Naive thymus-derived CD4-positive, alpha-beta T cell (primary cell): ENCODE measurements around the gene MYL11. TPM values are rescaled to one million over a fixed set of nuclear protein-coding genes. Genes with fewer than 3 reads are reported as not detected.
A peak's percentile ranks its signal among the peaks of the same experiment; 100 is the strongest.

Source experiments
- ATAC-seq: fragments of 150-1000 bp; cut with Tn5 transposase; 2 replicates; pipeline ENCODE4 v1.10.0; 2021; ENCODE audit warnings: mild to moderate bottlenecking, moderate library complexity
- CTCF ChIA-PET: fragments of 350-600 bp; sonication (Branson Sonifier 250); formaldehyde crosslinking; loops from one replicate; lab custom pipeline; 2021; ENCODE audit warnings: antibody characterized with exemption; lab: Charles Lee
- POLR2A ChIA-PET: fragments of 350-600 bp; sonication (Branson Sonifier 250); formaldehyde crosslinking; loops from one replicate; lab custom pipeline; 2021; ENCODE audit warnings: antibody characterized with exemption, inconsistent platforms; lab: Charles Lee
- DNase-seq, 9 donors: peaks; one replicate each; pipeline versions ENCODE4 v3.0.0 to v3.0.0-alpha.2; 2020 to 2022; ENCODE audit warnings: mixed read lengths in 1 of 9
- H3K27ac ChIP-seq: one replicate; pipeline ENCODE4 v1.7.0; 2013; ENCODE audit warnings: mild to moderate bottlenecking, low read depth, low read length, moderate library complexity
- H3K27me3 ChIP-seq, 2 donors: one replicate each; pipeline ENCODE4 v1.7.0; 2013; ENCODE audit warnings: low read length in 2 of 2, mild to moderate bottlenecking in 2 of 2, moderate library complexity in 2 of 2; ENCODE audit not compliant: control insufficient read depth in 2 of 2, insufficient read depth in 2 of 2
- H3K36me3 ChIP-seq, 3 experiments: 1 replicate in 2 of 3; 2 replicates in 1 of 3; pipeline ENCODE4 v1.7.0; 2013; ENCODE audit warnings: low read length in 3 of 3, mild to moderate bottlenecking in 3 of 3, moderate library complexity in 1 of 3; ENCODE audit not compliant: insufficient read depth in 3 of 3, control insufficient read depth in 2 of 3
- H3K4me1 ChIP-seq, 2 donors: one replicate each; pipeline ENCODE4 v1.7.0; 2013; ENCODE audit warnings: low read length in 2 of 2, mild to moderate bottlenecking in 2 of 2, moderate library complexity in 1 of 2; ENCODE audit not compliant: control insufficient read depth in 2 of 2, insufficient read depth in 2 of 2
- H3K4me3 ChIP-seq: 2 replicates; pipeline ENCODE4 v1.7.0; 2013; ENCODE audit warnings: mild to moderate bottlenecking, low read length
- H3K9me3 ChIP-seq, 3 experiments: 1 replicate in 2 of 3; 2 replicates in 1 of 3; pipeline ENCODE4 v1.7.0; 2013; ENCODE audit warnings: low read length in 3 of 3; ENCODE audit not compliant: control insufficient read depth in 2 of 3
- H3K27ac Mint-ChIP-seq, 9 donors: one replicate each; pipeline ENCODE4 v1.8.0; 2020 to 2022; ENCODE audit warnings: mixed read lengths in 9 of 9, mild to moderate bottlenecking in 8 of 9, moderate library complexity in 5 of 9, inconsistent platforms in 2 of 9
- H3K27me3 Mint-ChIP-seq, 5 donors: one replicate each; pipeline ENCODE4 v1.8.0; 2021 to 2022; ENCODE audit warnings: mixed read lengths in 5 of 5, mild to moderate bottlenecking in 1 of 5
- H3K36me3 Mint-ChIP-seq, 5 donors: one replicate each; pipeline ENCODE4 v1.8.0; 2020 to 2022; ENCODE audit warnings: mixed read lengths in 5 of 5, mild to moderate bottlenecking in 3 of 5, inconsistent platforms in 1 of 5
- H3K4me1 Mint-ChIP-seq, 7 donors: one replicate each; pipeline ENCODE4 v1.8.0; 2020 to 2022; ENCODE audit warnings: mixed read lengths in 7 of 7, mild to moderate bottlenecking in 3 of 7, inconsistent platforms in 1 of 7
- H3K4me3 Mint-ChIP-seq, 10 donors: one replicate each; pipeline ENCODE4 v1.8.0; 2020 to 2022; ENCODE audit warnings: mild to moderate bottlenecking in 10 of 10, mixed read lengths in 10 of 10, moderate library complexity in 6 of 10, inconsistent platforms in 2 of 10
- H3K9me3 Mint-ChIP-seq, 11 donors: one replicate each; pipeline ENCODE4 v1.8.0; 2020 to 2022; ENCODE audit warnings: mixed read lengths in 11 of 11, mild to moderate bottlenecking in 4 of 11, inconsistent platforms in 1 of 11, moderate library complexity in 1 of 11
- intact Hi-C, 2 donors: fragments of 100-400 bp; cut with micrococcal nuclease; formaldehyde crosslinking; loops; one replicate each; pipeline ENCODE4 v1.15.1; 2023
- polyA plus RNA-seq, 2 donors: library from polyadenylated mRNA; unstranded; fragments of 300-500 nt; fragmentation: Illumina TruSeq; gene quantifications; one replicate each; pipeline ENCODE4 v1.2.3, GENCODE V29; 2021
- total RNA-seq, 6 experiments: library from RNA in 5 of 6; stranded (reverse) in 5 of 6; gene quantifications; 1 replicate in 5 of 6; 2 replicates in 1 of 6; pipeline ENCODE4 v1.2.3 and lab custom pipeline; 2021 to 2026

MYL11 gene
- total and polyA plus RNA-seq, 7 experiments from 2014 or later, result 0.87 to 2.0 (median 1.6) TPM; not detected in 4

DNA sequence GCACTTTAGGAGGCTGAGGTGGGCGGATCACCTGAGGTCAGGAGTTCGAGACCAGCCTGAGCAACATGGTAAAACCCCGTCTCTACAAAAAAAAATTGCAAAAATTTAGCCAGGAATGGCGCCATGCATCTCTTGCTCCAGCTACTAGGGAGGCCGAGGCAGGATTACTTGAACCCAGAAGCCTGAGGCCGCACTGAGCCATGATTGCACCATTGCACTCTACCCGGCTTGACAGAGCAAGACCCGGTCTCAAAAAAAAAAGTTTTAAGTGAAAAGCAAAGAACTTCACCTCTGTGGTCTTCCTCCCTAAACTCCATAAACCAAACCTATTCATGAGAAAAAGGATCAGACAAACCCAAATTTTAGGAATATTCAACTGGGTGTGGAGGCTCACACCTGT lies 26.5 kb upstream of the MYL11 start:
- peak overlapping the region in 1 of 9 donors; percentile 60 for H3K27ac Mint-ChIP-seq
- POLR2A ChIA-PET, result interaction anchor here (0.8 to 0.9 kb wide), 2 partner anchors 35 to 220 kb away, joined by 3 to 6 read pairs; no protein-coding TSS in a partner anchor

DNA sequence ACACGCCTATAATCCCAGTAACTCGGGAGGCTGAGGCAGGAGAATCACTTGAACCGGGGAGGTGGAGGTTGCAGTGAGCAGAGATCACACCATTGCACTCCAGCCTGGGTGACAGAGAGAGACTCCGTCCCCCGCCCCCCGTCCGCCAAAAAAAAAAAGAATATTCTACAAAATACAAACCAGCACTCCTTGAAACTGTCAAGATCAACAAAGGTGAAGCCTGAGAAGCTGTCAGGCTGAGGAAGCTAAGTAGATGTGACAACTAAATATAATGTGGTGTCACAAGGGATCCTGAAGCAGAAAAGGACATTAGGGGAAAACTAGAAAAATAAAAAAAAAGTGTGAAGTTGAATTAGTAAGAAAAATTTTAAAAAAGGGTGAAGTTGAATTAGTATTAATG lies 25.7 kb upstream of the MYL11 start:
- H3K4me1 Mint-ChIP-seq, result peaks cover 0 to 25% (median 13%) of the 10 kb centered on the region in 7 donors
- peaks cover 0 to 39% (median 22%) of the 10 kb centered on the region in 3 experiments for H3K36me3 ChIP-seq
- H3K27ac ChIP-seq, result no peak overlapping the region
- H3K9me3 ChIP-seq, result no peaks in the 10 kb centered on the region
- ATAC-seq, result no peak
- no peak for DNase-seq
- ChIA-PET POLR2A (interaction anchor here (0.9 to 1.5 kb wide), 2 partner anchors 13 to 220 kb away, joined by 5 to 6 read pairs; no protein-coding TSS in a partner anchor), CTCF (no interaction called here)
- H3K27me3 Mint-ChIP-seq, result no peaks in the 10 kb centered on the region
- peaks cover 0 to 15% (median 4%) of the 10 kb centered on the region in 5 donors for H3K36me3 Mint-ChIP-seq
- no peak overlapping the region for H3K4me3 ChIP-seq
- H3K9me3 Mint-ChIP-seq, result no peaks in the 10 kb centered on the region
- H3K27ac Mint-ChIP-seq, result peak overlapping the region in 3 of 9 donors; percentile 36 to 87 (median 36)
- H3K27me3 ChIP-seq, result no peaks in the 10 kb centered on the region
- intact Hi-C loops, result no loop called here
- peaks cover 3 to 5% of the 10 kb centered on the region in 2 donors for H3K4me1 ChIP-seq
- no peak overlapping the region for H3K4me3 Mint-ChIP-seq

More for the DNA sequence above, 26.5 kb upstream of the MYL11 start:
- no peaks in the 10 kb centered on the region for H3K9me3 Mint-ChIP-seq
- DNase-seq (no peak), ATAC-seq (no peak)
- H3K4me1 Mint-ChIP-seq, result peaks cover 0 to 20% (median 5%) of the 10 kb centered on the region in 7 donors
- Histone ChIP-seq H3K36me3 (peaks cover 0 to 30% (median 21%) of the 10 kb centered on the region in 3 experiments), H3K9me3 (no peaks in the 10 kb centered on the region), H3K27me3 (no peaks in the 10 kb centered on the region), H3K4me3 (no peak overlapping the region), H3K4me1 (no peaks in the 10 kb centered on the region), H3K27ac (no peak overlapping the region)
- H3K36me3 Mint-ChIP-seq, result peaks cover 0 to 15% (median 4%) of the 10 kb centered on the region in 5 donors
- CTCF ChIA-PET, result no interaction called here
- intact Hi-C loops, result no loop called here
- H3K4me3 Mint-ChIP-seq, result no peak overlapping the region
- no peaks in the 10 kb centered on the region for H3K27me3 Mint-ChIP-seq

DNA sequence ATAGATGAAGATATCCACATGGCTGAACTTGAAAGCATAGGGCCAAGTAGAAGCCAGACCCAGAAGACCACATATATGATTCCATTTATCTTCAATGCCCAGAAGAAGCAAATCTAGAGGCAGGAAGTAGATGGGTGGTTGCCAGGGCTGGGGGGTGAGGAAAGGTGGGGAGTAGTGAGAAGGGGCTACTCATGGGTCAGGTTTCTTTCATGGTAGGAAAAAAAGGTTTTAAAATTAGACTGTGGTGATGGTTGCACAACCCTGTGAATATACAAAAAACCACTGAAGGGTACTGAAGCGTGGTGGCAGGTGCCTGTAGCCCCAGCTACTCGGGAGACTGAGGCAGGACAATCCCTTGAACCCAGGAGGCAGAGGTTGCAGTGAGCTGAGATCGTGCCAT lies 24.9 kb upstream of the MYL11 start:
- Mint-ChIP-seq H3K4me3 (no peak overlapping the region), H3K27ac (peak overlapping the region in 8 of 9 donors; percentile 27 to 87 (median 56)), H3K27me3 (no peaks in the 10 kb centered on the region), H3K4me1 (peaks cover 0 to 31% (median 21%) of the 10 kb centered on the region in 7 donors), H3K36me3 (peaks cover 0 to 16% (median 4%) of the 10 kb centered on the region in 5 donors), H3K9me3 (no peaks in the 10 kb centered on the region)
- Histone ChIP-seq H3K9me3 (no peaks in the 10 kb centered on the region), H3K27me3 (no peaks in the 10 kb centered on the region), H3K27ac (no peak overlapping the region), H3K4me1 (peaks cover 9 to 13% of the 10 kb centered on the region in 2 donors), H3K4me3 (no peak overlapping the region), H3K36me3 (peaks cover 0 to 40% (median 22%) of the 10 kb centered on the region in 3 experiments)
- DNase-seq (no peak), ATAC-seq (no peak)
- CTCF ChIA-PET, result interaction anchor here (0.6 to 1.0 kb wide), 3 partner anchors 59 to 300 kb away, joined by 3 to 5 read pairs (median 5); no protein-coding TSS in a partner anchor
- intact Hi-C loops, result no loop called here
- POLR2A ChIA-PET, result interaction anchor here (0.9 to 1.5 kb wide), 3 partner anchors 12 to 53 kb away, joined by 3 to 5 read pairs (median 3); no protein-coding TSS in a partner anchor

DNA sequence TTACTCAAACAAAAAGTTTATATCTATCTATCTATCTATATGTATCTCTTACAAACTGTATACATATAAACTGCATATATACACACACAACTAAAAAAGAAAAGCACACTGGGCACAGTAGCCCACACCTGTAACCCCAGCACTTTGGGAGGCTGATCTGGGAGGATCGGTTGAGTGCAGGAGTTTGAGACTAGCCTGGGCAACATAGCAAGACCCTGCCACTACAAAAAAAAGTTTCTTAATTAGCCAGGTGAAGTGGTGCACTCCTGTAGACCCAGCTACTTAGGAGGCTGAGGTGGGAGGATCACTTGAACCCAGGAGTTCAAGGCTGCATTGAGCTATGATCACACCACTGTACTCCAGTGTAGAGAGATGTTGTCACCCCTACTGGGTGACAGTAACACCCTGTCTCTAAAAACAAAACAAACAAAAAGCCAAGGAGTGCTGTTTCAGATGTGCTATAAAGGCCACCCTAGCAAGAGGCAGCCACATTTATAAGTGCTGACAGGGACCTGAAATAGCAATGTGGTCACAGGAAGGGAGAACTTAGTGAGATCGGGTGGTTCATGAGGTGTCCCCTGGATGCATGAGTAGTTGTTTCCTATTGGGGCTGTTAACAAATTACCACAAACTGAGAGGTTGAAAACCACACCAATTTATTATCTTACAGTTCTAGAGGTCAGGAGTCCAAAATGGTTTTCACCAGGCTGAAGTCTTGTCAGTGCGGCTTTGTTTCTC lies 24.3 kb upstream of the MYL11 start:
- H3K36me3 ChIP-seq, result peaks cover 0 to 44% (median 22%) of the 10 kb centered on the region in 3 experiments
- H3K9me3 Mint-ChIP-seq, result no peaks in the 10 kb centered on the region
- peaks cover 0 to 34% (median 24%) of the 10 kb centered on the region in 7 donors for H3K4me1 Mint-ChIP-seq
- DNase-seq (no peak), ATAC-seq (peak; percentile 18)
- no peaks in the 10 kb centered on the region for H3K9me3 ChIP-seq
- H3K36me3 Mint-ChIP-seq, result peaks cover 0 to 17% (median 4%) of the 10 kb centered on the region in 5 donors
- H3K4me3 ChIP-seq, result no peak overlapping the region
- no peaks in the 10 kb centered on the region for H3K27me3 ChIP-seq
- H3K27ac Mint-ChIP-seq, result peak overlapping the region in 8 of 9 donors; percentile 19 to 87 (median 56)
- peak overlapping the region in 2 of 10 donors; percentile 5 to 66 for H3K4me3 Mint-ChIP-seq
- peaks cover 10 to 13% of the 10 kb centered on the region in 2 donors for H3K4me1 ChIP-seq
- intact Hi-C loops, result no loop called here
- H3K27me3 Mint-ChIP-seq, result peaks cover 0 to 2% (median 0%) of the 10 kb centered on the region in 5 donors
- ChIA-PET CTCF (interaction anchor here (0.6 to 1.0 kb wide), 3 partner anchors 58 to 299 kb away, joined by 3 to 5 read pairs (median 5); no protein-coding TSS in a partner anchor), POLR2A (interaction anchor here (0.9 to 1.5 kb wide), 3 partner anchors 12 to 52 kb away, joined by 3 to 5 read pairs (median 3); no protein-coding TSS in a partner anchor)
- H3K27ac ChIP-seq, result no peak overlapping the region

DNA sequence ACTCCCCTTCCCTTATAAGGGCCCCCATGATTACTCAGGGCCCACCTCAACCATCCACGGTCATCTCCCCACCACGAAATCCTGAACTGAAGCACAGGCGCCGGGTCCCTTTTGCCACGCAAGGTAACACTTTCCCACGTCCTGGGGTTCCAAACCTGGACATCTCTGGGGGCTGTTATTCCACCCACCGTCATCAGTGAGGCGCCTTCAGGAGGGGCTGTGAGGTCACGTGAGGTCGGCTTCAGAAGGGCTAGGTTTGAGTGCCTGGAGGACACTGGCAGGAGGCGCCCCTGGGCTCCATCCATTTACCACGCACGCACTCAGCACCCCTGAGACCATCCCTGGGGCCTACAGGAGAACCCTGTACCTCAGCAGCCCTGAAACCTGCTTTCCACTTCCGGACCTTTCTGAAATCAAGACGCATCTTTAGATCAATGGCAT lies 23.6 kb upstream of the MYL11 start:
- Mint-ChIP-seq H3K36me3 (peaks cover 0 to 17% (median 4%) of the 10 kb centered on the region in 5 donors), H3K9me3 (no peaks in the 10 kb centered on the region), H3K27me3 (peaks cover 0 to 2% (median 0%) of the 10 kb centered on the region in 5 donors), H3K4me1 (peaks cover 1 to 39% (median 27%) of the 10 kb centered on the region in 7 donors), H3K27ac (peak overlapping the region in 3 of 9 donors; percentile 22 to 87 (median 32)), H3K4me3 (peak overlapping the region in 1 of 10 donors; percentile 66)
- peak in 1 of 9 donors; percentile 5 for DNase-seq
- peaks cover 0 to 44% (median 22%) of the 10 kb centered on the region in 3 experiments for H3K36me3 ChIP-seq
- no peaks in the 10 kb centered on the region for H3K9me3 ChIP-seq
- no peak overlapping the region for H3K4me3 ChIP-seq
- CTCF ChIA-PET, result no interaction called here
- POLR2A ChIA-PET, result interaction anchor here (1.2 to 1.3 kb wide), 2 partner anchors 15 to 52 kb away, joined by 3 to 7 read pairs; no protein-coding TSS in a partner anchor
- no peak for ATAC-seq
- H3K27ac ChIP-seq, result no peak overlapping the region
- intact Hi-C loops, result no loop called here
- H3K27me3 ChIP-seq, result no peaks in the 10 kb centered on the region
- peaks cover 16 to 18% of the 10 kb centered on the region in 2 donors for H3K4me1 ChIP-seq
